Measurements from ENCODE around the gene MRC1. TPM values are rescaled to one million over a fixed set of nuclear protein-coding genes. Genes with fewer than 3 reads are reported as not detected.
"Not testable (repeated sequence)": the region's sequence is repeated elsewhere in the genome, so short reads cannot be mapped to it uniquely, and the experiment has no call there.

The MRC1 gene
- total RNA-seq, 1 donor from 2014 or later = not detected

GRCh38 chr10:17950269-17950668, 141.1 kb downstream of the MRC1 start:
- H3K36me3 Mint-ChIP-seq (ENCODE audit: low read depth); DNase-seq (ENCODE audit: low spot score); H3K4me3 Mint-ChIP-seq (ENCODE audit: low read depth); H3K27me3 Mint-ChIP-seq (ENCODE audit: low read depth); H3K9me3 Mint-ChIP-seq; H3K4me1 Mint-ChIP-seq (ENCODE audit: low read depth); H3K27ac Mint-ChIP-seq; intact Hi-C loops (cut with micrococcal nuclease): not testable (repeated sequence)

GRCh38 chr10:17950726-17951125, 141.6 kb downstream of the MRC1 start:
- DNase-seq (ENCODE audit: low spot score) = no peak
- intact Hi-C loops (cut with micrococcal nuclease) = no loop called here
- H3K27me3 Mint-ChIP-seq (ENCODE audit: low read depth) = no peaks in the 10 kb centered on the region
- no peak overlapping the region for H3K4me3 Mint-ChIP-seq (ENCODE audit: low read depth)
- no peaks in the 10 kb centered on the region for H3K4me1 Mint-ChIP-seq (ENCODE audit: low read depth)
- no peaks in the 10 kb centered on the region for H3K36me3 Mint-ChIP-seq (ENCODE audit: low read depth)
- H3K9me3 Mint-ChIP-seq = peaks cover 8% of the 10 kb centered on the region
- no peak overlapping the region for H3K27ac Mint-ChIP-seq

GRCh38 chr10:17951868-17952371, 142.8 kb downstream of the MRC1 start, which contains the start of gene SLC39A12:
Gene SLC39A12 (plus strand): TSS chr10:17951918. CDS start chr10:17953277, 1,359 bp downstream.
- intact Hi-C loops (cut with micrococcal nuclease) = no loop called here

GRCh38 chr10:17954372-17954771, 145.2 kb downstream of the MRC1 start:
- H3K4me1 Mint-ChIP-seq (ENCODE audit: low read depth); intact Hi-C loops (cut with micrococcal nuclease); H3K27me3 Mint-ChIP-seq (ENCODE audit: low read depth); DNase-seq (ENCODE audit: low spot score); H3K4me3 Mint-ChIP-seq (ENCODE audit: low read depth); H3K9me3 Mint-ChIP-seq; H3K27ac Mint-ChIP-seq; H3K36me3 Mint-ChIP-seq (ENCODE audit: low read depth): not testable (repeated sequence)

More at GRCh38 chr10:17951868-17952371, 142.8 kb downstream of the MRC1 start, which contains the start of gene SLC39A12:
- peaks cover 8% of the 10 kb centered on the region for H3K9me3 Mint-ChIP-seq
- no peak within 1 kb of the TSS for H3K27ac Mint-ChIP-seq
- H3K4me1 Mint-ChIP-seq (ENCODE audit: low read depth) = no peaks in the 10 kb centered on the region
- DNase-seq (ENCODE audit: low spot score) = no peak
- no peaks in the 10 kb centered on the region for H3K27me3 Mint-ChIP-seq (ENCODE audit: low read depth)
- H3K36me3 Mint-ChIP-seq (ENCODE audit: low read depth) = no peaks in the 10 kb centered on the region
- H3K4me3 Mint-ChIP-seq (ENCODE audit: low read depth) = no peak within 1 kb of the TSS

GRCh38 chr10:17954861-17955260, 145.7 kb downstream of the MRC1 start:
- no peak for DNase-seq (ENCODE audit: low spot score)
- no peaks in the 10 kb centered on the region for H3K36me3 Mint-ChIP-seq (ENCODE audit: low read depth)
- no peaks in the 10 kb centered on the region for H3K27me3 Mint-ChIP-seq (ENCODE audit: low read depth)
- H3K27ac Mint-ChIP-seq = no peak overlapping the region
- peaks cover 7% of the 10 kb centered on the region for H3K9me3 Mint-ChIP-seq
- H3K4me3 Mint-ChIP-seq (ENCODE audit: low read depth) = no peak overlapping the region
- intact Hi-C loops (cut with micrococcal nuclease) = no loop called here
- H3K4me1 Mint-ChIP-seq (ENCODE audit: low read depth) = no peaks in the 10 kb centered on the region

- Mint-ChIP-seq H3K4me1 (ENCODE audit: low read depth) (no peaks in the 10 kb centered on the region), H3K36me3 (ENCODE audit: low read depth) (no peaks in the 10 kb centered on the region), H3K27ac (no peak overlapping the region), H3K4me3 (ENCODE audit: low read depth) (no peak overlapping the region), H3K9me3 (peaks cover 3% of the 10 kb centered on the region), H3K27me3 (ENCODE audit: low read depth) (no peaks in the 10 kb centered on the region)
- DNase-seq (ENCODE audit: low spot score) = no peak
- intact Hi-C loops (cut with micrococcal nuclease) = no loop called here
Measured at GRCh38 chr10:17958049-17958448, 148.9 kb downstream of the MRC1 start.

GRCh38 chr10:17959870-17960269, 150.7 kb downstream of the MRC1 start:
- no peak overlapping the region for H3K4me3 Mint-ChIP-seq (ENCODE audit: low read depth)
- no peak for DNase-seq (ENCODE audit: low spot score)
- H3K36me3 Mint-ChIP-seq (ENCODE audit: low read depth) = no peaks in the 10 kb centered on the region
- H3K4me1 Mint-ChIP-seq (ENCODE audit: low read depth) = no peaks in the 10 kb centered on the region
- intact Hi-C loops (cut with micrococcal nuclease) = no loop called here
- H3K27me3 Mint-ChIP-seq (ENCODE audit: low read depth) = no peaks in the 10 kb centered on the region
- peaks cover 3% of the 10 kb centered on the region for H3K9me3 Mint-ChIP-seq
- no peak overlapping the region for H3K27ac Mint-ChIP-seq

Other genes with a start within 250 kb of the MRC1 start
- gene HACD1, start 192.0 kb upstream of the MRC1 start, total RNA-seq = 6.0 and 6.6 TPM in 2 replicates
- gene STAM, start 165.2 kb upstream of the MRC1 start, total RNA-seq = 33.8 and 35.2 TPM in 2 replicates
- gene TMEM236, start 57.1 kb upstream of the MRC1 start, total RNA-seq = 0.07 TPM in 1 of 2 replicates, not detected in the other
- not detected in 2 replicates for gene SLC39A12, start 142.6 kb downstream of the MRC1 start, total RNA-seq